ENCODE results near the gene PALD1.

DNA sequence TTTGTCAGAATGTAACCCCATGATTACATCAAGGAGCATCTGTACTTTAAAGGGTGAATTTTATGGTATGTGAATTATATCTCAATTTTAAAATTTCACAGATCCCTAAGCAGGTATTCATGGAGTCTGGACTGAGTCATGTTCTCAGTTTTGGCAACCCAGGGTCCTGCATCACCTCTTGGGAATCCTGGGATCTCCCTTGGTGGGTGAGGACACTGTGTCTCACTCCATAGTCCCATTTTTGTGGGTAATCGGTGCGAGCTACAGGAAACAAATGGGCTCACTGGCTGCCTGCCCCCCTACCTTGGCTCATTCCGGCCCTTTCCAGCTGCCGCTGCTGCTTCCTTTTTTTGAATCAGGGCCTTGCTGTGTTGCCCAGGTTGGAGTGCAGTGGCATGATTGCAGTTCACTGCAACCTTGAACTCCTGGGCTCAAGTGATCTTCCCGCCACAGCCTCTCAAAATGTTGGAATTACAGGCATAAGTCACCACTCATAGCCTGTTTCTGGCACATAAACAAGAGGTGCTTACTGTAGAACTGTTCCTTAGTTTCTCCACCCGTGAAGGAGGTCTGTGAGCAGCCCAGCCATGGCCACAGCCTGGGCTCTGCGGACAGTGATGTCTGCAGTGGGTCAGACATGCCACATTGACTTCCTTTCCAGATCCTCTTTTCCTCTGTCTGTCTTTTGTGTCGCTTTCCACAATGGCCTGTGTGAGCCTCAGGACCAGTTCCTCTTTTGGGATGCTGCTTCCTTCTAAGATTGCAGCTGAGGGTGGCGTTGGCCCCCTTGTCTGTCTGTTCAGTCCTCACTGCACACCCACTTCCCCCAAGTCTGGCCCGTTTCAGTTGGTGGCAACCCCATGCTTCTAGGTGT is 14.5 kb downstream of the PALD1 start:
- TF ChIP-seq POLR2A (IDR thresholded peaks at IDR 0.05; ENCODE audit: low read depth, low read length) (no peak), POLR2AphosphoS5 (IDR thresholded peaks at IDR 0.05; ENCODE audit: low read depth, low read length) (no peak)

All from GM12892 (cell line).